ENCODE measurements around the gene DMAC2.
"Not testable (repeated sequence)": the region's sequence is repeated elsewhere in the genome, so short reads cannot be mapped to it uniquely, and the experiment has no call there.

DMAC2 gene

GRCh38 chr19:41442473-41443355 lies 3.0 kb upstream of the DMAC2 start, which contains the start of gene ERICH4:
Gene ERICH4 (plus strand): TSS chr19:41443156. CDS start chr19:41443170, 14 bp downstream.
- no peak for DNase-seq

- no peak for DNase-seq
These were observed 1.7 kb upstream of the DMAC2 start for GRCh38 chr19:41441321-41441945.

GRCh38 chr19:41437944-41438574 lies 1.7 kb downstream of the DMAC2 start:
- DNase-seq = no peak

- no peak for DNase-seq
These were observed 3.1 kb downstream of the DMAC2 start for GRCh38 chr19:41436674-41436951.

GRCh38 chr19:41435936-41436673 lies 3.6 kb downstream of the DMAC2 start:
- DNase-seq = no peak

GRCh38 chr19:41435376-41435775 lies 4.3 kb downstream of the DMAC2 start:
- not testable (repeated sequence) for DNase-seq

- no peak for DNase-seq
These were observed 5.3 kb downstream of the DMAC2 start for GRCh38 chr19:41434450-41434849.

GRCh38 chr19:41433171-41433570 lies 6.5 kb downstream of the DMAC2 start:
- no peak for DNase-seq

- DNase-seq = peak; percentile 27 to 43
These were observed 8.0 kb downstream of the DMAC2 start for GRCh38 chr19:41431426-41432386.

GRCh38 chr19:41430922-41431321 lies 8.8 kb downstream of the DMAC2 start:
- no peak for DNase-seq

GRCh38 chr19:41428481-41428859 lies 11.2 kb downstream of the DMAC2 start:
- no peak for DNase-seq

GRCh38 chr19:41427647-41428480 lies 11.8 kb downstream of the DMAC2 start:
- DNase-seq = peak; percentile 27 to 71

- DNase-seq = peak; percentile 32 to 48
These were observed 12.6 kb downstream of the DMAC2 start, which contains the start of gene B3GNT8 for GRCh38 chr19:41426952-41427646. Gene B3GNT8 (minus strand): TSS chr19:41427374. CDS start chr19:41426778, 596 bp downstream.

GRCh38 chr19:41426116-41426841 lies 13.4 kb downstream of the DMAC2 start:
- DNase-seq = no peak

GRCh38 chr19:41425174-41426115 lies 14.3 kb downstream of the DMAC2 start:
- no peak for DNase-seq

- DNase-seq = no peak
These were observed 15.2 kb downstream of the DMAC2 start for GRCh38 chr19:41424335-41425173.

GRCh38 chr19:41422955-41423354 lies 16.8 kb downstream of the DMAC2 start:
- no peak for DNase-seq

All from CD4-positive, alpha-beta T cell treated with Interferon alpha-2 for 1 hour (primary cell).